ENCODE measurements around the gene CYP11A1. TPM values are rescaled to one million over a fixed set of nuclear protein-coding genes. Genes with fewer than 3 reads are reported as not detected.

The CYP11A1 gene
- total RNA-seq, 1 donor from 2014 or later: 1.9 TPM

- no peak for DNase-seq (ENCODE audit: low spot score)
These were observed 63.0 kb downstream of the CYP11A1 start for GRCh38 chr15:74304431-74304830.

DNA sequence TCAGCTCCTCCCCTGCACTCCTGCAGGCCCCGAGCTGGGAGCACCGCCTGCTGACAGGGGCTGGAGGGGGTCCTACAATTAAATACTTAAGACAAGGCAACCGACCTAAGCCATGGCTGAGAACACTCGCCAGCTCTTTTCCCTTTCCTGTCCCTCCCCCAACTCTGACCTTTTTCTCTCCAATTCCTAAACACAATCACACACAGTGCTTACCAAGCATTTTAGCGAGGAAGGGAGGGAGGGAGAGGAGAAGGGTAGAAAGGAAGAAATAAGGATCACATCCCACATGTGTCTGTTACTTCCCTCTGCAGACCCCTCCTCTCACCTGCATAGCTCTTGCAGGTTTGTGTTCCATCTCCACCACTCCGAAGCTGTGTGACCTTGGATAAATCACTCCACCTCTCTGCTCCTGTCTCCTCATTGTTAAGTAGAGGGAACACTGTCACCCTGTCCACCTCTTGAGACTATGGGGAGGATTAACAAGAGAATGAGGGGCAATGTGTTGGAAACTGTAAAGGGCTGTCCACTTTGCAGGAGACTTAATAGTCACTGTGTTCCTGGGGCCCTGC lies 63.6 kb downstream of the CYP11A1 start:
- no peak for DNase-seq (ENCODE audit: low spot score)

DNA sequence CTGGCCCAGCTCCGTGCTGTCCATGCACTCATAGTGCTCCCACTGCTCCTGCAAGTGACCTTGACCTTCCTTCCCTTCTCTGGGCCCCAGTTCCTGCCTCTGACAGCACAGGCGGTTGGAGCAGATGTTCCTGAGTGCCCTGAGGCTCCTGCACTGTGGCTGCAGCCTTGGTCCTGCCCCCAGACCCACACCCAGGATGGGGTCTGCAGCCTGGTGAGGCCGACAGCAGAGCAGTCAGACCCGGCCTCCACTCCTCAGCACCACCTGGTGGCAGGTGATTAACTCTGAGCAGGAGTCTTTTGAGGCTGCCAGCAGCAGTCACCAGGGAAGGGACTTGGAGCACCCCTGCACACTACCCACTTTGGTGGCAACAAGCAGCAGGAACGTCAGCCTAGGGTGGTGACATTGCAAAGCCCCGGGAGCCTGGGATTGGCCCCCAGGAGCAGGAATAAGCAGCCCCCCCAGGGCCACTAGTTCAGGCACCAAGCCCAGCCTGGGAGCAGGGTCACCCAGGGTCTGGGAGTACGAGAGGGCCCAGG lies 64.6 kb downstream of the CYP11A1 start:
- no peak for DNase-seq (ENCODE audit: low spot score)

- DNase-seq (ENCODE audit: low spot score): no peak
These were observed 65.7 kb downstream of the CYP11A1 start for GRCh38 chr15:74301583-74302361.

GRCh38 chr15:74300057-74300795 lies 67.2 kb downstream of the CYP11A1 start:
- no peak for DNase-seq (ENCODE audit: low spot score)

DNA sequence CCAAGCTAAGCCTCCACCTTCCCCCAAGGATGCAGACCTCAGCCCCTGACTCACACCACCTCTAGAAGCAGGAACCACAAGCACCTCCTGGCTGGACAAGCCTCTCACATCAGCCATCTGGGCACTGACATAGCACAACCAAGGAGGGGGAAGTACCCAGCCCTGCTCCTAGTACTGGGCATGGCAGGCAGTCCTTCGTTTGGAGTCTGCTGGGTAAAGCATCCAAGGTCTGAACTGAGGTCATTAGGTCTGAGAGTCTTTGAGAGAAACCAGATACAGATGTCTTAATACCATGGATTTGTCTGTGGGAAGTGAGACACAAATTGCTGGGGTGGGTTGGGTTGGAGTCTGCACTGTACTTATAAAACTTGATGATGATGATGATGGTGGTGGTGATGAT lies 69.6 kb downstream of the CYP11A1 start:
- no peak for DNase-seq (ENCODE audit: low spot score)

DNA sequence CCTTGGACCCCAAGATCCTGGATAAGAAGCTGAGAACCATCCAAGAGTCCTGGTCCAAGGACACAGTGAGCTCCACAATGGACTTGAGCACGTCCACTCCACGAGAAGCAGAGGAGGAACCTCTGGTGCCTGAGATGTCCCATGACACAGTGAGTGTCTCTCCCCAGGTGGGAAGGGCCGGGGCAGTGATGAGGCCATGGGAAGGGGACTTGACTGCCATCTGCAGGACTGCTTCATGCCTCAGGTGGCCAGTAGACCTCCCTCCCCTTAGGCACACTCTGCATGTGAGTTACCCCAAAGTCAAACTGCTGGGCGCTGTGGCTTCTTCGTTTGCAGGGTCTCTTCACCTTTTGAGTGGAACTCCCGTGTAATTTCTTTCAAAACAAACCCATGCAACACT lies 71.6 kb downstream of the CYP11A1 start:
- DNase-seq (ENCODE audit: low spot score): no peak

GRCh38 chr15:74294010-74294409 lies 73.4 kb downstream of the CYP11A1 start:
- no peak for DNase-seq (ENCODE audit: low spot score)

DNA sequence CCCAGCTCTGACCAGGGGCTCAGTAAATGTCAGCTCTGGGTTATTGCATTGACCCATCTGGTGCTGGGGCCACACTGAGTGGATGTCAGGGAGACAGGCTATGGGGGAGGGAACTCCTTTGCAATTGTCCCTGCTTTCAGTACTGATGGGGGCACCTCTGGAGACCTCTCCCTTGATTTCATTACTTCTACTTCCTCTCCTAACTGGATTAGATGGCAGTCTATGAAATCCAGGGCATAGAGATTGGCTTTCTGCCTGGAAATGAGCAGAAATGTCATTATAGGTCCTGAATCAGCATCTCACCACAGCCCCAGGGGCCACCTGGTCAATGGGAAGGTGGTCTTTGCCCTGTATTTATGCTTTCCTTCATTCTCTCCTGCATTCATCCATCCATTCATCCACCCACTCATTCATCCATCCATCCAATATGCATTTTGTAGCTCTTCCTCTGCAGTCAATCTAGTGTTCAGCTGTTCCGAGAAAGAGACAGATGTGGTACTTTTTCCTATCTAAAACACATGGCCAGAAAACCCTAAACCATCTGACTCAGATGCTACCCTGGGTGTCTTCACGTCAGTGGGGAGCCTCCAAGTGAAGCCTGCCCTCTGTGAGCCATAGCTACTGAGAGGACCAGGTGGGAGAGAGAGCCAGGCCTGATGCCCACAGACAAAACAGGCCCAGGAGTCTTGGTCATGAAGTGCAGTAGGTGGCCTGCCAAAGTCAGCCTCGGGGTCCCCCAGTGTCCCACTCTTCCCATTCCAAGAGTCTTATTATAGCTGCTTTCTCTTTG lies 74.2 kb downstream of the CYP11A1 start:
- DNase-seq (ENCODE audit: low spot score): no peak

DNA sequence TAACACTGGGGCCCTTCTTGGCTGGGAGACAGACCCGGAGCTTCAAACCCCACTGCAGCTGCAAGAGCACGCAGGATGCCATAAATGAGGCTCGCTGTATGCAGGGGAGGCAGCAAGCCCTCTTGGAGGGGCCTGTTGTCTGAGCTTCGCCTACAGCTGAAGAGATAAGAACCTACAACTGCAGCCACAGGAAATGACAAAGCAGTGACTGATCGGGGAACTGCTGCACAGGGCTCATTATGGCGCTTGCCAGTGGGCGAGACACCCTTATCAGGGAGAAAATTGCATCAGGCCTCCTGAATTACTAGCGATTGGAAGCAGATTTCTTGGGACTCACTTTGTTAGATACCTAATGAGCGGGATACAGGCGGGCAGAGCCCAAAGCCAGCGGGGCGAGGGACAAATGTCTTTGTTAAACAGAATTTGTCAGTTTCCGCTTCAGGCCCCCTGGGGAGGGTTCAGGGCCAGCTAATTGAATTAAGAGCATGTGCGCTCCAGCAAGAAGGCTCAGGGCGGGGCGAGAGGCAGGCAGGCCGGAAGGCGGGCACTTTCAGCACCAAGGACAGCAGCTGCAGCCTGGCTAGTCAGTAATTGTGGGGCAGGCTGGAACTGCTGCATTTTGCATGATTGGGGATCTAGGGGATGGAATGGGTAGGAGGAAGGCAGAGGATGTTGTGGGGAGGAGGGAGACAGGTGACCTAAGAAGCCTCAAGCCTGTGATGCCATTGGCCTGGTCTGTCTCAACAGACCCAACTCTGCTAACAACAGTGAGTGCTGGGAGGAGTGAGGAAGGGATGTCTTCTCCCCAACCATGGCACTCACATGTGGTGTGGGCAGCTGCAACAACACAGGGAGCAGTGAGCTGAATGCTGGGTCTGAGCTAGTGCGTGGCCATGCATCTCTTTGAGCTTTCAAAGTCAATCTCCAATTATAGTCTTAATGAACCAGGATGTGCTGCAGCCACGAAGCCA lies 76.1 kb downstream of the CYP11A1 start:
- DNase-seq (ENCODE audit: low spot score): no peak

GRCh38 chr15:74290645-74291044 lies 76.8 kb downstream of the CYP11A1 start:
- no peak for DNase-seq (ENCODE audit: low spot score)

DNA sequence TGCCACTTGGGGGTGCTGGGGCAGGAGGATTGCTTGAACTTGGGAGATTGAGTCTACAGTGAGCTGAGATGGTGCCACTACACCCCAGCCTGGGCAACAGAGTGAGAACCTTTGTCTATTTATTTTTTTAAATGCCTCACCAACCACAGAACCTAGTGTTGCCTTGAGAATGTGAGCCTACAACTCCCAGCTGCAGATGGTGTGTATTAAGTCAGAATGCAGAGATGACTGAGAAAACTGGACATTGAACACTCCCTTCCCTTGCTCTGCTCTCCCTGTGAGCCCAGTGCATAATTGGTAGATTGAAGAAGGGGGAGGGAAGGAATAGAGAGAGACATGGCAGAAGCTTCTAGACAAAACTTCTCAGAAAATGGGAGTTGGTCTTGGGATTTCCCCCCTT lies 77.8 kb downstream of the CYP11A1 start:
- no peak for DNase-seq (ENCODE audit: low spot score)

Small RNA genes within 50 kb of the gene (microRNA-seq; reads per million reads assigned to microRNA genes)
- gene MIR6881 (ENCODE audit: borderline number of aligned reads): not detected

Other genes with a start within 250 kb of the CYP11A1 start
- 0.61 TPM for gene ISLR2, start 237.1 kb downstream of the CYP11A1 start, total RNA-seq
- 35.5 TPM for gene ISLR, start 193.9 kb downstream of the CYP11A1 start, total RNA-seq
- gene STRA6, start 164.9 kb downstream of the CYP11A1 start, total RNA-seq: not detected
- not detected for gene CCDC33, start 131.3 kb downstream of the CYP11A1 start, total RNA-seq
- 2.1 TPM for gene SEMA7A, start 66.3 kb upstream of the CYP11A1 start, total RNA-seq
- gene UBL7, start 93.5 kb upstream of the CYP11A1 start, total RNA-seq: 32.4 TPM
- 5.8 TPM for gene ARID3B, start 173.6 kb upstream of the CYP11A1 start, total RNA-seq
- 51.4 TPM for gene CLK3, start 248.2 kb upstream of the CYP11A1 start, total RNA-seq